H1 (cell line): Measurements from ENCODE around the gene IBSP.

ENCODE experiments used
- CTCF ChIP-seq, 3 experiments: IDR thresholded peaks; 1 replicate in 2 of 3; 2 replicates in 1 of 3; pipeline versions ENCODE4 v1.5.1 to v1.6.1; 2011; ENCODE audit warnings: low read length in 3 of 3, mild to moderate bottlenecking in 3 of 3, inconsistent platforms in 2 of 3, low read depth in 1 of 3, moderate library complexity in 1 of 3; ENCODE audit not compliant: insufficient read depth in 1 of 3; ENCODE audit errors: control extremely low read depth in 1 of 3
- EP300 ChIP-seq, 2 experiments: IDR thresholded peaks; 1 replicate in 1 of 2; 2 replicates in 1 of 2; pipeline ENCODE4 v1.6.1; 2011 to 2012; ENCODE audit warnings: low read depth in 2 of 2, low read length in 2 of 2, mild to moderate bottlenecking in 2 of 2, borderline replicate concordance in 1 of 2, inconsistent platforms in 1 of 2, moderate library complexity in 1 of 2
- KDM5A ChIP-seq: fragments of 200-600 bp; IDR thresholded peaks from 2 replicates; pipeline ENCODE4 v1.7.1; 2012; ENCODE audit warnings: mild to moderate bottlenecking, low read length, inconsistent platforms, mixed read lengths
- POLR2A ChIP-seq, 2 experiments: IDR thresholded peaks; 1 replicate in 1 of 2; 2 replicates in 1 of 2; pipeline ENCODE4 v1.6.1; 2011; ENCODE audit warnings: low read depth in 2 of 2, low read length in 2 of 2, mild to moderate bottlenecking in 2 of 2; ENCODE audit errors: control extremely low read depth in 1 of 2
- RBBP5 ChIP-seq: IDR thresholded peaks from 2 replicates; pipeline ENCODE4 v1.7.1; 2012; ENCODE audit warnings: low read depth, mild to moderate bottlenecking, inconsistent platforms, low read length, moderate library complexity, borderline replicate concordance
- RNF2 ChIP-seq: fragments of 200-900, 300-1000 bp; sonication (generic); IDR thresholded peaks from 2 replicates; pipeline ENCODE4 v1.7.1; 2016; ENCODE audit warnings: borderline replicate concordance, low read depth, mild to moderate bottlenecking, antibody characterized with exemption, low read length; ENCODE audit not compliant: poor library complexity, severe bottlenecking; ENCODE audit errors: missing control alignments
- SIN3A ChIP-seq, 2 experiments: IDR thresholded peaks in 1 of 2; conservative IDR thresholded peaks in 1 of 2; 2 replicates each; pipeline ENCODE4 v1.6.1; 2011 to 2012; ENCODE audit warnings: low read length in 2 of 2, improper control_type of control experiment in 1 of 2, low read depth in 1 of 2, mild to moderate bottlenecking in 1 of 2
- SP2 ChIP-seq: IDR thresholded peaks from 2 replicates; pipeline ENCODE4 v1.6.1; 2012; ENCODE audit warnings: mild to moderate bottlenecking, low read length, inconsistent platforms
- TAF7 ChIP-seq: optimal IDR thresholded peaks from 2 replicates; pipeline ENCODE3; 2011; ENCODE audit warnings: low read depth, mild to moderate bottlenecking, inconsistent platforms, low read length, moderate library complexity, borderline replicate concordance
- TBP ChIP-seq: IDR thresholded peaks from 2 replicates; pipeline ENCODE4 v1.6.1; 2011; ENCODE audit warnings: low read depth, low read length, improper control_type of control experiment
- TEAD4 ChIP-seq: IDR thresholded peaks from 2 replicates; pipeline ENCODE4 v1.6.1; 2012; ENCODE audit warnings: low read depth, low read length, inconsistent platforms, mixed read lengths
- USF2 ChIP-seq: IDR thresholded peaks from 2 replicates; pipeline ENCODE4 v1.6.1; 2011; ENCODE audit warnings: low read length, improper control_type of control experiment
- YY1 ChIP-seq: IDR thresholded peaks from 2 replicates; pipeline ENCODE4 v1.6.1; 2011; ENCODE audit warnings: low read depth, mild to moderate bottlenecking, low read length
- TF ChIP-seq, protein P1 (sequence below): IDR thresholded peaks from 2 replicates; pipeline ENCODE4 v1.6.1; 2011; ENCODE audit warnings: low read depth, mild to moderate bottlenecking, low read length; ENCODE audit not compliant: insufficient read depth

DNA sequence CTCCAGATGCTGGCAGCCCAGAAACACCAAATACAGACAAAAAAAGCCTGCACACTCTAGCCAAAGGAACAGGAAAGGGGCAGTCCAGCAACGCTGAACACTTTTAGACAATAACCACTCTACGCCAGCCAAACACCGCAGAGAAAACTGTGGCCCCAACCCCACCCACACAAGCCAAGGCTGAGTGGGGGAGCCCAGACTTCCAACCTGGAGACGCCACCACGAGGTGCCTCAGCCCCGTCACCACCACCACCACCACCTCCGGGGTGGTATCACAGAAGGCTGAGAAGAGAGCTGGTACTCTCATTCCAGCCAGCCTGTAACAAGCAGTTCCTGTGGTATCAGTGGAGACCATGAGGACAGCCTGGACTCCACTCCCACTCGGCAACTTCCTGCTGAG, 56.2 kb downstream of the IBSP start:
- TF ChIP-seq YY1 (no peak), CTCF (IDR thresholded peaks at IDR 0.05; ENCODE audit: control extremely low read depth in 1 of 3, insufficient read depth in 1 of 3, low read depth in 1 of 3, low read length in 3 of 3) (no peak), RBBP5 (no peak), TEAD4 (no peak), POLR2A (IDR thresholded peaks at IDR 0.05; ENCODE audit: control extremely low read depth in 1 of 2, low read depth in 2 of 2, low read length in 2 of 2) (no peak), SIN3A (conservative IDR thresholded peaks at IDR 0.05 in 1 of 2, IDR thresholded peaks at IDR 0.05 in 1 of 2; ENCODE audit: low read depth in 1 of 2, low read length in 2 of 2) (no peak), RNF2 (no peak), EP300 (IDR thresholded peaks at IDR 0.05; ENCODE audit: borderline replicate concordance in 1 of 2, low read depth in 2 of 2, low read length in 2 of 2) (no peak), TAF7 (no peak), USF2 (no peak), TBP (no peak), KDM5A (no peak), SP2 (no peak)
- TF ChIP-seq, protein P1, sequence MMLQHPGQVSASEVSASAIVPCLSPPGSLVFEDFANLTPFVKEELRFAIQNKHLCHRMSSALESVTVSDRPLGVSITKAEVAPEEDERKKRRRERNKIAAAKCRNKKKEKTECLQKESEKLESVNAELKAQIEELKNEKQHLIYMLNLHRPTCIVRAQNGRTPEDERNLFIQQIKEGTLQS: no peak
